CD4-positive, alpha-beta T cell treated with Interleukin-1 beta for 1 hour (primary cell): ENCODE data around the gene PLD6.

ENCODE experiments used
- DNase-seq, 2 donors: peaks; one replicate each; pipeline ENCODE4 v3.0.0-alpha.2; 2020 to 2022

The PLD6 gene

DNA sequence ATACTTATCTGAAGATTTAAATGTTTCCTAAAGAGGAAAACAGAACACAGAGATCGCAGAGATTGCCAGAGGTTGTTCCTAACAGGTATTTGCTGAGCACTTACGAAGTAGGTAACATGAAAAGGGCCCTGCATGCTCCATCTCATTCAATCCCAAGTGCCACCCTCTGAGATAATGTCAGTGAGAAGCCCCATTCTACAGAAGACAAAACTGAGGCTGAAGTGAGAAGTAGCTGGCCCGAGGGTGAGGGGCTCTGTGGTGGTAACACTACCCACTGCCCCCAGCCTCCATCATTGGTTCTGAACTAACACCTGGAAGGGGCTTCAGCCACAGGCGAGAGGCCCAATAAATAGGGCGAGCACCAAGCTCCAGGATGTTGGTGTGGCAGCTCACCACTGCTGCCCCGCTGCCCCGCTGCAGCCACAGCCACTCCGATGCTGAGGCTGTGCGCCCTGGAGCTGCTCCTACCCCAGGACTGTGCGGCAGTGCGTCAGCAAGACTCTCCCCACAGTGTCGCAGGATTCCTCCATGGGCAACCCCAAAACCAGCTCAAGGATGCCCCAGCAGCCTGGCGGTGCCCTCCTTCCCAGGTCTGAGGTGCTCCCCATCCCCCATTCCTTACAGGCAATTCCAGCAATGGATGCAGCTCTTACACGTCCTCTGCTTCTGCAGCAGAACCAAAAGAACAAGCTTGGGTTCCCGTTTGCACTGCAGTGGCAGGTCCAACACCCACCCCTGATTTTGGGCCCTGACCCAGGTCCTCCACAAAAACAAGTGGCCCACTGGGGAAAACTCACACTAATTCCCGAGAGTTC, 20.5 kb upstream of the PLD6 start:
- DNase-seq, result no peak

DNA sequence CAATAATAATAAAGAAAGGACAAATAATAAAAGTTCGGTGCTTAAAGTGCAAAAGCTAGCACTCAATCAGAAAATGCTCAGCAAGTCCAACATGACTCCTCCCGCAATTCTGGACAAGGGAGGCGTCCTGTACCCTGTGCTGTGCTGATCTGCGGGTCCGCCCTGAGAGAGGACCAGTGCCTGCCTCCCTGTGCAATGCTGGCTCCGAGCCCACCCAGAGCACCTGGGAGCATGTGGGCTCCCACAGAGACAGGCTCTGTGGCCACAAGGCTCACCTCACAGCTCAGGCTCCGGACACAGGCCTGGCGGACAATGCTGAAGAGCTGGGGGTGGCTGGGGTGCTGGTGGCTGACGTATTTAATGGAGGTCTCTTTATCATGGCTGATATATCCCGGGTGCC, 19.8 kb upstream of the PLD6 start:
- no peak for DNase-seq

GRCh38 chr17:17224137-17224536, 18.0 kb upstream of the PLD6 start:
- no peak for DNase-seq

DNA sequence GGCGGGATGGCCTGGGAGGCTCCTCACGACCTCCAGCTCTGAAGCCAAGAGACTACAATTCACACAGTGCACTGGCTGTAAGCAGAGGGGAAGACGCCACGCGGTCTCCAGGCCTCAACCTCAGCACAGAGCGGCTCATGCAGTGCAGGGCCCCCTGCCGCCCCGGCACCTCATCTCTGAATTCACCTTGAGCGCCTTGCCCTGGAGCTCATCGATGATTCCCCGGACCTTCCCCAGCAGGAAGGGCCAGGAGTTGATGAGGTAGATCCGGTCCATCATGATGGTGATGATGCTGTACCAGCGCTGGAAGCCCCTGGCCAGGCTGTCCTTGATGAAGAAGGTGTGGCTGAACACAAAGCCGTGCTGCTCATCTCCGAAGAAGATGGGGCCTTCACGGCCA, 17.6 kb upstream of the PLD6 start:
- DNase-seq, result no peak

GRCh38 chr17:17221329-17221728, 15.2 kb upstream of the PLD6 start:
- no peak for DNase-seq

DNA sequence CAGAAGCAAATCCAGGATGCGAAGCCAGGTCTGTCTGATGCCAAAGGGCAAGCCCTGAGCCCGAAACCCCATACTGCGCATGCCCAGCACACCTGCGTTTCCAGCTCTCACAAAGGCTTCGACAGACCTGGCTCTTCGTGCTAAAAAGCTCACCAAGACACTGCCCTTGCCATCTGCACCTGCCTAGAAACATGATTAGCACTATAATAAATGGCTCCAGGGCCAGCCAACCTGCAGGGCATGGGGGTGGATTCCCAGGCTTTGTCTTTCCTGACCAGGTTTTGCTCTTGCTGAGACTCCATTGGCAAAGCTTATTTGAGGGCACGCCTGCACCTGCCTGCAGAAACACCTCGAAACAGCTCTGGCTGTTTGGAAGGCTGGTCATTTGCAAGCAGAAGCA, 14.4 kb upstream of the PLD6 start:
- no peak for DNase-seq

DNA sequence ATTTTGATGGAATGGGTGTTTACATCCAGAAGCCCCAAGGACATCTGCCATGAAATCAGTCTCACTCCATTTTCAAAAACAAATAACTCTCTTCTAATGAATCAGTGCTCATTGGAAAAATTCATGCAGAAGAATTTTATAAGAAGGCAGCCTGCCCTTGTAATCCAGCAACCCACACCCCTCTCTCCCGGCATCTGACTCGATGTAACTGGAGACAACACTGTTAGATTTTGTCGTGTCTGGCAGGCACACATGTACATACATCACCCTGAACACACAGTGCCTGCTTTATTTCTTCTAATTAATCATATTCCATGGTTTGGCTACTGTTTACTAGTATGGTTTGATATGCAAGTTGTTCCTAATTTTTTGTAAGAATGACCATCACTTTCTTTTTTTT, 11.9 kb upstream of the PLD6 start:
- DNase-seq, result no peak

- DNase-seq, result no peak
These were observed 10.6 kb upstream of the PLD6 start for GRCh38 chr17:17216776-17217175.

DNA sequence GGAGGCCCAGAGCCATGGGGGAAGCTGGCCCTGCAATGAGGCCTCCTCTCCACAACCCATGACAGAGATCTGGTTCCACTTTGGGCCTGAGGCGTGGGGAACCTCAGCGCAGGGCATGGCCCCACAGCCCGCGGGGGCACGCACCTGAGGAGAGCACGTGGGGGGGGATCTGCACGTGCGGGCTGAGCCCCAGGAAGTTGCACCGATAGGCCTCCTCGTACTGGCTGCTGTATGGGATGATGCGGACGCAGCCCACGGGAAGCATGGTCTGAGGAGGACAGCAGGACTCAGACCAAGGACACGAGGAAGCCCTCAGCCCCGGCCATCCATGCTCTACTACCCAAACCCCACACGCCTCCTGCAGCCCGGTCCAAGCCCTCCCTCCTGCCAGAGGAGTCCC, 10.1 kb upstream of the PLD6 start:
- DNase-seq, result no peak

DNA sequence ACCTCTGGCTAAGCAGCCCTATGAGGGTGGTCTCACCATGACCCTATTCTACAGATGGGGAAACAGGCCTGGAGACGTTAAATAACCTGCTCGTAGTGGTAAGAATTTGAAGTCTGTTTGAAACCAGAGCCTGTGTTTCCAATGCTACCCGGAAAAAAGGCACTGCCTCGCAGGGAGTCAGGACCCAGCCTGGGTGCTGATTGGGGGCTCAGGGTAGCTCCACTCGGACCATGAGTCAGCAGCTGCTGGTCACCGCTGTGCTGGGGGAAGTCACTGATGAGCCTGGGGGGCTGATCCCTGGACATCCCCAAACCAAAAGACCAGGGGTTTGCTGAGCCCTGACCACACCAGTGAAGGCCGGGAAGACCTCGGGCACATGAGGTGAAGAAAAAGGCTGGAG, 9.4 kb upstream of the PLD6 start:
- no peak for DNase-seq

GRCh38 chr17:17214646-17215436, 8.7 kb upstream of the PLD6 start:
- no peak for DNase-seq

GRCh38 chr17:17213775-17214174, 7.6 kb upstream of the PLD6 start:
- no peak for DNase-seq

GRCh38 chr17:17207998-17208397, 1.9 kb upstream of the PLD6 start:
- no peak for DNase-seq

GRCh38 chr17:17206913-17207335, 791 bp upstream of the PLD6 start:
- no peak for DNase-seq

GRCh38 chr17:17205368-17206123, 587 bp downstream of the PLD6 start:
- peak; percentile 48 to 51 for DNase-seq

- DNase-seq, result no peak
These were observed 1.4 kb downstream of the PLD6 start for GRCh38 chr17:17204635-17205231.

- DNase-seq, result no peak
These were observed 2.0 kb downstream of the PLD6 start for GRCh38 chr17:17204041-17204591.

DNA sequence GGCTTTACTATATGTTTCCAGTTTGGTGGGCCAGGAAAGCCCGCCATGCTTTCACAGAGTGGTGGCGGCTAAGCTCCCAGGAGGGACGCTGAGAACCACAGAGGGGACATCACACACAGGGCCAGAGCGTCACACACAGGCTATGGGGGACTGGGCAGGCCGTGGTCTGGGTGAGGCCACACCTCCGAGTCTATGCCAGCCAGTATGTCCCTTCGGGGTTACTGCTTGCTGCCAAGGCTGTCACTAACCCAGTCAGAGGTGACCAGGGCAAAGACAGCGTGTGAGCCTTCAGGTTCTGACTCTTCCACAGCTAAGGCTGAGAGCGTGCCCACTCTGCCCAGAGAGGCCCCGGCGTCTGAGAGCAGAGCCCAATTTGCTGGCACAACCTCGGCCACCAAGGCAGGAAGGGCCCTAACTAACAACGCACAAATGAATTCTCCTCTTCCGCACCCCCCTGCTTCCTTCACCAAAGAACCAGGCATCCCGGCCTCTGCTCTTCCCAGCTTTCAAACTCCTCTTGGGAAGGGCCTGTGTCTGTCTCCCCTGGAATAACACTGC, 2.9 kb downstream of the PLD6 start:
- DNase-seq, result no peak

DNA sequence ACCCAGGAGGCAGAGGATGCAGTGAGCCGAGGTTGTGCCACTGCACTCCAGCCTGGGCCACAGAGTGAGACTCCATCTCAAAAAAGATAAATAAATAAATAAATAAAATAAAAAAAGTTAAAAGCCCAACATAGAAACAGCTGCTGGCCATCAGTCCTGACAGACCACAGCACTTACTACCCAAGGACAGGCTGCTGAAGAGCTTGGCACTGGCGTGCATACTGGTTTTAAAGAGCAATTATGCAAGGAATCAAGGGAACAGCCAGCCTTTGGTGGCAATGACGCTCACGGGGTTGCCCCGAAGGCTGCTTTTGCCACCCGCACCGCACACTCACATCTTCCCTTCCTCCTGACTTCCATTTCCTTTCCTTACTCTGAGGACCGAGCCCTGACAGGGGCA, 4.2 kb downstream of the PLD6 start:
- DNase-seq, result no peak

DNA sequence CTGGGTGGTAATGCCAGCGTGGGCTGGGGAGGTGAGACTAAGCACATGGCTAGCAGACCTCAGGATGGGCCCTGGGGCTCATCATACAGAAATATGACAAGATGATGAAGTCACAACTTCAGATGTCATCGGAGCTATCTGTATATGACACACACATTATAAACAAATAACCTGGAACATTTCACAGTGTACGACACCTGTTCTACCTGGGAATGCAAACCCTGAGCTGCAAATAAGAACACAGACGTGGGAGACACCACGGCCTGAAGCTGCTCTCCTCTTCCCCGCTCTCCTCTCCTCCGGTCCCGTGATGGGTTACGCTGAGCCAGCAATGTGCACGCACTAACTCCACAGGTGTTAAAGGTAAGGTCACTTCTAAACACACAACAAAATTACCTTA, 4.9 kb downstream of the PLD6 start:
- no peak for DNase-seq

GRCh38 chr17:17200831-17201230, 5.3 kb downstream of the PLD6 start:
- no peak for DNase-seq

GRCh38 chr17:17200311-17200710, 5.8 kb downstream of the PLD6 start:
- DNase-seq, result no peak

GRCh38 chr17:17198281-17198680, 7.9 kb downstream of the PLD6 start:
- DNase-seq, result no peak
